ENCODE results near the gene SLFN13. TPM values are rescaled to one million over a fixed set of nuclear protein-coding genes. Genes with fewer than 3 reads are reported as not detected.
"Not testable (repeated sequence)": the region's sequence is repeated elsewhere in the genome, so short reads cannot be mapped to it uniquely, and the experiment has no call there.

The SLFN13 gene
- total and polyA plus RNA-seq, 2 donors (not counting 1 experiment from before 2014, with no cell fraction given) = 1.3 to 2.0 TPM

DNA sequence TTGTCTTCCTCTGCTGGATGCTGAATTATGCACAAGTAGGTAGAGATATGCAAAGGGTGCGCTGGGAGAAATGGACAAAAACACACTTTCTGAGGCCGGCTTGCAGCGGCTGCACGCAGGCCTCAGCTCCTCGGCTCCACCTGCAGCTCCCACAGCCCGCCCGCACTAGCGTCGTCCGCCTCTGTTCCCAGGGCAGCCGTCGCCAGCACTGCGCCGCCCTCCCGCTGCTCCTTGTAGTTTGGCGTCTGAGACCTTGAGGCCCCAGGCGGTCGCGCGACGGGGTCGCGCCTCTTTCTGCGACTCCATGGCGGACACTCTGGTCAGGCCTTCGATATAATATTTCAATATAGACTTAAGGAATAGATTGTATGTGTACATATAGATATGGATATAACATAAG lies 41.0 kb downstream of the SLFN13 start:
- Histone ChIP-seq H3K27ac (ENCODE audit: insufficient read depth, low read length) (no peak overlapping the region), H3K9me3 (ENCODE audit: control insufficient read depth, insufficient read depth, low read depth, low read length) (no peaks in the 10 kb centered on the region), H3K9ac (ENCODE audit: insufficient read depth, low read length) (no peak overlapping the region), H3K36me3 (ENCODE audit: control insufficient read depth, insufficient read depth, low read length) (peaks cover 14% of the 10 kb centered on the region), H3K27me3 (ENCODE audit: control insufficient read depth, insufficient read depth, low read length) (no peaks in the 10 kb centered on the region), H3K4me1 (ENCODE audit: control insufficient read depth, extremely low read depth, insufficient read depth, low read length) (no peaks in the 10 kb centered on the region), H3K79me2 (ENCODE audit: control insufficient read depth, insufficient read depth, low read length) (no peaks in the 10 kb centered on the region), H4K20me1 (ENCODE audit: control insufficient read depth, extremely low read depth, insufficient read depth, low read length) (no peaks in the 10 kb centered on the region), H3K4me3 (replicated peaks in 1 of 4; ENCODE audit: control extremely low read depth in 1 of 4, insufficient read depth in 1 of 4, low read depth in 3 of 4, low read length in 4 of 4) (no peak overlapping the region), H2AFZ (ENCODE audit: low read length) (no peak overlapping the region), H3K4me2 (ENCODE audit: extremely low read depth, insufficient read depth, low read length) (no peak overlapping the region)
- TF ChIP-seq, protein P1, sequence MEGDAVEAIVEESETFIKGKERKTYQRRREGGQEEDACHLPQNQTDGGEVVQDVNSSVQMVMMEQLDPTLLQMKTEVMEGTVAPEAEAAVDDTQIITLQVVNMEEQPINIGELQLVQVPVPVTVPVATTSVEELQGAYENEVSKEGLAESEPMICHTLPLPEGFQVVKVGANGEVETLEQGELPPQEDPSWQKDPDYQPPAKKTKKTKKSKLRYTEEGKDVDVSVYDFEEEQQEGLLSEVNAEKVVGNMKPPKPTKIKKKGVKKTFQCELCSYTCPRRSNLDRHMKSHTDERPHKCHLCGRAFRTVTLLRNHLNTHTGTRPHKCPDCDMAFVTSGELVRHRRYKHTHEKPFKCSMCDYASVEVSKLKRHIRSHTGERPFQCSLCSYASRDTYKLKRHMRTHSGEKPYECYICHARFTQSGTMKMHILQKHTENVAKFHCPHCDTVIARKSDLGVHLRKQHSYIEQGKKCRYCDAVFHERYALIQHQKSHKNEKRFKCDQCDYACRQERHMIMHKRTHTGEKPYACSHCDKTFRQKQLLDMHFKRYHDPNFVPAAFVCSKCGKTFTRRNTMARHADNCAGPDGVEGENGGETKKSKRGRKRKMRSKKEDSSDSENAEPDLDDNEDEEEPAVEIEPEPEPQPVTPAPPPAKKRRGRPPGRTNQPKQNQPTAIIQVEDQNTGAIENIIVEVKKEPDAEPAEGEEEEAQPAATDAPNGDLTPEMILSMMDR (conservative IDR thresholded peaks at IDR 0.05 in 1 of 2, IDR thresholded peaks at IDR 0.05 in 1 of 2; ENCODE audit: low read depth in 1 of 2, low read length in 2 of 2) = no peak
- TF ChIP-seq EZH2 (IDR thresholded peaks at IDR 0.05; ENCODE audit: low read length, missing control alignments) = no peak
- DNase-seq (ENCODE audit: low read depth in 2 of 2) = no peak

DNA sequence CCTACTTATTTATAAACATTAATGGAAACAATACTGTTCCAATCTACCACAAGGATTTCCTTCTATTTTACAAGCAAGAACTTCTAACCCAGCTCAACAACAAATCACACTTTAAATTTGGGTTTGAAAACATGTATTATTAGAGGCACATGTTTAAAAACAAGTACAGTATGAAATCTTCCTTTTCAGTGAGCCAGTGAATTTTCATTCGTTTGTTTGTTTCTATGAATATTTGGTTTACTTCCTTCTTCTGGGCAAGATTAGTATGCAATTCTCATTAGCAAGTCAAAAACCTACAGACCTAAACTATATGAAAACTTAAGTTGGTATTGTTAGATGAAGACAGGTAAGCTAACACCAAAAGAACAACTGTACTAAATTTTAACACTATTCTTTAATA lies 42.0 kb downstream of the SLFN13 start:
- TF ChIP-seq EZH2 (IDR thresholded peaks at IDR 0.05; ENCODE audit: low read length, missing control alignments) = no peak
- TF ChIP-seq, protein P1 (conservative IDR thresholded peaks at IDR 0.05 in 1 of 2, IDR thresholded peaks at IDR 0.05 in 1 of 2; ENCODE audit: low read depth in 1 of 2, low read length in 2 of 2) = no peak
- Histone ChIP-seq H3K9me3 (ENCODE audit: control insufficient read depth, insufficient read depth, low read depth, low read length) (no peaks in the 10 kb centered on the region), H2AFZ (ENCODE audit: low read length) (no peak overlapping the region), H3K36me3 (ENCODE audit: control insufficient read depth, insufficient read depth, low read length) (peaks cover 12% of the 10 kb centered on the region), H3K27ac (ENCODE audit: insufficient read depth, low read length) (no peak overlapping the region), H3K4me2 (ENCODE audit: extremely low read depth, insufficient read depth, low read length) (no peak overlapping the region), H3K79me2 (ENCODE audit: control insufficient read depth, insufficient read depth, low read length) (no peaks in the 10 kb centered on the region), H3K4me3 (replicated peaks in 1 of 4; ENCODE audit: control extremely low read depth in 1 of 4, insufficient read depth in 1 of 4, low read depth in 3 of 4, low read length in 4 of 4) (no peak overlapping the region), H4K20me1 (ENCODE audit: control insufficient read depth, extremely low read depth, insufficient read depth, low read length) (no peaks in the 10 kb centered on the region), H3K4me1 (ENCODE audit: control insufficient read depth, extremely low read depth, insufficient read depth, low read length) (no peaks in the 10 kb centered on the region), H3K27me3 (ENCODE audit: control insufficient read depth, insufficient read depth, low read length) (no peaks in the 10 kb centered on the region), H3K9ac (ENCODE audit: insufficient read depth, low read length) (no peak overlapping the region)
- no peak for DNase-seq (ENCODE audit: low read depth in 2 of 2)

DNA sequence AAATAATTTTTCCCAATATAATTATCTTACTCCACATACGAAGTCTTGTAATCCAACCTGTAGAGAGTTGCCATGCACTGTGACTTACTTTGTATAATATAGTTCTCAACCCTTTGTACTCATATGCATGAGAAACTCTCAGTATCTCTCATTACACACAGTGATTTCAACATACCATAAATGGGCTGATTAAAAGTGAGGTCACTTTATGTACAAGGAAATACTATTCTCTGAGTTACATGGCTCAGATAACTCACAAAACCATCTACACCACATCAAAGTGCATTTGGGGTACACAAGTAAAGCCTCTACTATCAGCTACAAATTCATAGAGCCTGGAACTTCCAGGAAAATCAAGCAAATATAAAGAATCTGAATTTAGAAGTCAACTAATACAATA lies 44.2 kb downstream of the SLFN13 start:
- Histone ChIP-seq H4K20me1 (ENCODE audit: control insufficient read depth, extremely low read depth, insufficient read depth, low read length) (no peaks in the 10 kb centered on the region), H3K9ac (ENCODE audit: insufficient read depth, low read length) (no peak overlapping the region), H3K4me3 (replicated peaks in 1 of 4; ENCODE audit: control extremely low read depth in 1 of 4, insufficient read depth in 1 of 4, low read depth in 3 of 4, low read length in 4 of 4) (no peak overlapping the region), H3K9me3 (ENCODE audit: control insufficient read depth, insufficient read depth, low read depth, low read length) (no peaks in the 10 kb centered on the region), H3K36me3 (ENCODE audit: control insufficient read depth, insufficient read depth, low read length) (peaks cover 2% of the 10 kb centered on the region), H3K79me2 (ENCODE audit: control insufficient read depth, insufficient read depth, low read length) (no peaks in the 10 kb centered on the region), H3K4me1 (ENCODE audit: control insufficient read depth, extremely low read depth, insufficient read depth, low read length) (no peaks in the 10 kb centered on the region), H3K27ac (ENCODE audit: insufficient read depth, low read length) (no peak overlapping the region), H2AFZ (ENCODE audit: low read length) (no peak overlapping the region), H3K27me3 (ENCODE audit: control insufficient read depth, insufficient read depth, low read length) (no peaks in the 10 kb centered on the region), H3K4me2 (ENCODE audit: extremely low read depth, insufficient read depth, low read length) (no peak overlapping the region)
- DNase-seq (ENCODE audit: low read depth in 2 of 2) = peak in 1 of 2 donors; percentile 4
- TF ChIP-seq, protein P1 (conservative IDR thresholded peaks at IDR 0.05 in 1 of 2, IDR thresholded peaks at IDR 0.05 in 1 of 2; ENCODE audit: low read depth in 1 of 2, low read length in 2 of 2) = no peak
- no peak for TF ChIP-seq EZH2 (IDR thresholded peaks at IDR 0.05; ENCODE audit: low read length, missing control alignments)

DNA sequence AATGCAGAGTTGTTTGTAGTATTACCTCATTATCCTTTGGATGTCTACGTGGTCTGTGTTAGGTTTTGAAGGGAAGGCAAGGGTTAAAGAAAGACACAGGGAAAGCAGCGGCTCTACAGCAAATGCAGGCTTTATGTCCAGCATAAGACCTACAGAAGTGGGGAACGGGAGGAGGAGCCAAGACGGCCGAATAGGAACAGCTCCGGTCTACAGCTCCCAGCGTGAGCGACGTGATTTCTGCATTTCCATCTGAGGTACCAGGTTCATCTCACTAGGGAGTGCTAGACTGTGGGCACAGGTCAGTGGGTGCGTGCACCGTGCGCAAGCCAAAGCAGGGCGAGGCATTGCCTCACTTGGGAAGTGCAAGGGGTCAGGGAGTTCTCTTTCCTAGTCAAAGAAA lies 54.8 kb downstream of the SLFN13 start:
- not testable (repeated sequence) for H3K4me2 ChIP-seq (ENCODE audit: extremely low read depth, insufficient read depth, low read length); H3K4me1 ChIP-seq (ENCODE audit: control insufficient read depth, extremely low read depth, insufficient read depth, low read length); H3K27ac ChIP-seq (ENCODE audit: insufficient read depth, low read length); H3K9ac ChIP-seq (ENCODE audit: insufficient read depth, low read length); H3K79me2 ChIP-seq (ENCODE audit: control insufficient read depth, insufficient read depth, low read length); DNase-seq (ENCODE audit: low read depth in 2 of 2); H3K27me3 ChIP-seq (ENCODE audit: control insufficient read depth, insufficient read depth, low read length); H2AFZ ChIP-seq (ENCODE audit: low read length); H4K20me1 ChIP-seq (ENCODE audit: control insufficient read depth, extremely low read depth, insufficient read depth, low read length); H3K4me3 ChIP-seq (replicated peaks in 1 of 4; ENCODE audit: control extremely low read depth in 1 of 4, insufficient read depth in 1 of 4, low read depth in 3 of 4, low read length in 4 of 4); H3K9me3 ChIP-seq (ENCODE audit: control insufficient read depth, insufficient read depth, low read depth, low read length); H3K36me3 ChIP-seq (ENCODE audit: control insufficient read depth, insufficient read depth, low read length)

Data from fibroblast of lung (primary cell).